HG03280 (cell line): ENCODE data around the gene BRI3BP.
"Not testable (repeated sequence)": the region's sequence is repeated elsewhere in the genome, so short reads cannot be mapped to it uniquely, and the experiment has no call there.

Experiments used
- ATAC-seq: cut with Tn5 transposase; IDR thresholded peaks from one replicate; pipeline ENCODE4 v1.9.1; 2021; ENCODE audit warnings: mild to moderate bottlenecking, moderate library complexity; ENCODE audit not compliant: unreplicated experiment

Gene BRI3BP

GRCh38 chr12:124971603-124972002, 21.8 kb upstream of the BRI3BP start:
- no peak for ATAC-seq

- ATAC-seq: no peak
These were observed 21.2 kb upstream of the BRI3BP start for GRCh38 chr12:124972211-124972610.

- ATAC-seq: no peak
These were observed 18.2 kb upstream of the BRI3BP start for GRCh38 chr12:124975276-124975675.

GRCh38 chr12:124976999-124977398, 16.4 kb upstream of the BRI3BP start:
- ATAC-seq: no peak

GRCh38 chr12:124979568-124979967, 13.9 kb upstream of the BRI3BP start:
- no peak for ATAC-seq

- no peak for ATAC-seq
These were observed 13.2 kb upstream of the BRI3BP start for GRCh38 chr12:124980098-124980892.

GRCh38 chr12:124986876-124987275, 6.6 kb upstream of the BRI3BP start:
- not testable (repeated sequence) for ATAC-seq

- ATAC-seq: peak; percentile 34
These were observed 395 bp upstream of the BRI3BP start for GRCh38 chr12:124992874-124993625.

- ATAC-seq: no peak
These were observed 1.1 kb downstream of the BRI3BP start for GRCh38 chr12:124994437-124994975.

- ATAC-seq: no peak
These were observed 1.9 kb downstream of the BRI3BP start for GRCh38 chr12:124995200-124995961.

- no peak for ATAC-seq
These were observed 5.3 kb downstream of the BRI3BP start for GRCh38 chr12:124998705-124999104.

- ATAC-seq: no peak
These were observed 8.2 kb downstream of the BRI3BP start for GRCh38 chr12:125001636-125002035.

GRCh38 chr12:125003021-125003420, 9.6 kb downstream of the BRI3BP start:
- ATAC-seq: no peak

- ATAC-seq: no peak
These were observed 11.2 kb downstream of the BRI3BP start for GRCh38 chr12:125004621-125005020.

GRCh38 chr12:125005652-125006051, 12.2 kb downstream of the BRI3BP start:
- ATAC-seq: no peak

- ATAC-seq: no peak
These were observed 12.9 kb downstream of the BRI3BP start for GRCh38 chr12:125006365-125006764.

- ATAC-seq: no peak
These were observed 20.5 kb downstream of the BRI3BP start for GRCh38 chr12:125013816-125014442.

- no peak for ATAC-seq
These were observed 21.1 kb downstream of the BRI3BP start for GRCh38 chr12:125014526-125014925.

- ATAC-seq: no peak
These were observed 22.4 kb downstream of the BRI3BP start for GRCh38 chr12:125015680-125016310.

- no peak for ATAC-seq
These were observed 24.4 kb downstream of the BRI3BP start for GRCh38 chr12:125017801-125018200.
